GM11168 (cell line): ENCODE measurements around the gene RGS6.

Experiments
- in situ Hi-C: fragments of 300-500 bp; cut with MboI; formaldehyde crosslinking; loops from one replicate; pipeline ENCODE4 v1.12.0; 2022; ENCODE audit warnings: low sequenced_read_pairs; ENCODE audit not compliant: unreplicated experiment

Gene RGS6

DNA sequence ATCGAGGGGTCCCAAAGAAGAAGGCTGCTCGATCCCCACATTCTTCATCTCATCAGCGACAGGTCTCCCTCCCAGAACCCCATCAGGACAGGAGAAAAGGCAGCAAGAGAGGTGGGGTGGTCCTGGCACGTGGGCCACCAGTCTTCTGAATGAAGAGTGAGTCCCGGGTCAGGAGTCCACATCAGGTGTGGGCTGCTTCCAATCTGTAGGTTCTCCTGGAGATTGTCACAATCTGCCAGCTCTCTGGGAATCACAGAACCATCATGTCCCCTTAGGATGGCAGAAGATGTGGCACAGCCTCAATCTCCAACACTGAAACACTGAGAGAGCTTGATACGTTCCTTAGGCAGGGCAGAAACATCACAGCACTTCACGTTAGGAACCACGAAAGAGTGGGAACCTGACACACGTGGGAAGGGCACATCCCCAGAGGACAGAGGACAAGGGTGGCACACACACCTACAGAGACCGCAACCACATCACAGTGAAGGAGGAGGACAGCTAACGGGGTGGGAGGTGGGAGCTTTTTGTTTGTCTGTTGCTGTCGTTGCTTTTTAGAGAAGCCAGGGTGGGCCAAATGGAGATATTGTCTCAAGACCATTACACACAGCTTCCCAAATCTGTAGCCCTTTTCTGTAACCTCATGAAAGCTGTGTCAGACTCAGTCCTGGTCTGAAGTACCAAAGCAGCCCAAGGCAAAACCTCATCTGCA, 677.1 kb downstream of the RGS6 start:
- in situ Hi-C loops, result no loop called here

DNA sequence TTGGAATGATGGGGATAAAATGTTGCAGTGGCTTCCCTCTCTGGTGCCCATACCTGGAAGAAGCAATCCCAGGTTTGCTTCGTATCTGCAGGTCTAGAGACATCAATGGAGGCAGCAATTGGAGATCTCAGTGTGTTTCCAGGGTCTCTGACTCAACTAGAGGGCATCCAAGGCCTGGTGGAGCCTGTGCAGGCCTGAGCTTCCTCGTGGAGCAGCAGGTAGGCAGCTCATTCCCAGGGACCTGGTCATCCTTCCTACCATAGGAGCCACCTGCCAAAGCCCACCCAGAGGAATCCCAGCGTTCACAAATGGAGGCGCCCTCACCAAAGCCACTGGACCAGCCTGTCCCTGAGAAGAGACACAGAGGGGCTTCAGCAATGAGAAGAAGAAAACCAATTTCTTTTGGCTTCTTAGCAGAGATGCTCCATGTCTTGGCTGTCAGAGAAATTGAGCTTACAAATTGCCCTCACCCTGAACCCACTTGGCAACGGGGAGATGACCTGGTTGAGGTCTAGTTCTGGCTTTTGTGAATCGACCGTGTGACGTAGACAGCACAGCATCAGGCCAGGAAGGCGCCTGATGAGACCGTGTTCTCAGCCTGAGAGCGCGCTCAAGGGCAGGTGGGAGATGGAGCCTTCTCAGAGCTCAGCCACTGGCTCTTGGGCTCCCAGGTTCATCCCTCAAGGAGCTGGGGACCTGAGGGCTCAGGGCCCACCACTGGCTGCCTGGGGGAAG, 678.0 kb downstream of the RGS6 start:
- in situ Hi-C loops, result no loop called here

DNA sequence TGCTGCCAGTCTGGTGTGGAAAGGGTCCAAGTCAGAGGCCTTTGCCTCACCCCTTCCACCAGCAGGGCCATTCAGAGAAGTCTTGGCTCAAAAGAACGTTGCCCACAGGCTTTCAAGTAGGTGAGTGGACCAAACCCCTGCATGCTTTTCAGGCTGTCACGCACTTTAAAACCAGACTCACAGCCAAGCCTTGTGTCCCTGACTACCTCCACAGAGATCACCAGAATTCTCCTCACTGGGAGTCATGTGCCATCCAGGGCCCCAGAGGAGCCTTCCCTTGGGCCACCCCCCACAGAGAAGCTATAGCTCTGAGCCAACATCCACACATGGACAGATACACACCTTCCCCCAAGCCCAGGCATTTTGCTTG, 678.6 kb downstream of the RGS6 start:
- in situ Hi-C loops, result no loop called here

GRCh38 chr14:72611506-72611905, 679.3 kb downstream of the RGS6 start:
- in situ Hi-C loops, result no loop called here

GRCh38 chr14:72612041-72612440, 679.8 kb downstream of the RGS6 start:
- in situ Hi-C loops, result no loop called here

- in situ Hi-C loops, result no loop called here
Observed at GRCh38 chr14:72613231-72613974, 681.2 kb downstream of the RGS6 start.

DNA sequence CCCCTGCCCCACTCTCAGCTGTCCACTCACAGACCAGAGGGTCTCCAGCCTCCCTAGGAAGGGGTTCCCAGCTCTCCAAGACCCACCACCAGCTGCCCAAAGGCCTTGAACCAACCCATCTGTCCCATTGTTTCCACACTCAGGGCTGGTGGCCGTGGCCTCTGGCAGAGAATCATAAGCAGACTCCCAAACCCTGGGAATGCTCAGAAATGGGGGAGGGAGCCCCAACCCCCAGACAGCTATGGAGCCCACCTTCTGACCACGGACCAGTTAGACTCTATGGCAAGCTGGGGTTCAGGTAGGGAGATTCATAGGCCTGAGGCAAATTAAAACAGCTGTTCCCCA, 681.7 kb downstream of the RGS6 start:
- in situ Hi-C loops, result no loop called here

DNA sequence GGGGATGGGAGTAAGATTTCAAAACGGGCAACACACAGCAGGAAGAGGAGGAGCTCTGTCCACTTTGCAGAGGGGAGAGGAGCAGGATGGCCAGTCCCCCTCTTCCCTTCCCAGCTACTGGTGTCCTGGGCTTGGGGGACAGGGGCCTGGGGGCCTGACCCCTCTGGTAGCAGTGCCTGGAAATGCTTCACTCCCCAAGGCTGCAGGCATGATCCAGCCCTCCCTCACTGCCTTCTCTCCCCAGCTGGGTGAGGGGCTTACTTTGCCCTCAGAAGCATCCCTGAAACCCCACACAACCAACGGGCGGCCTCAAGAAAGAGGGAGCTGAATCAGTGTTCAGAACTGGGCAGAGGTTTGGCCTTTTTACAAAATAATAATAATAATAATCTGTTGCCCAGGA, 682.1 kb downstream of the RGS6 start:
- in situ Hi-C loops, result no loop called here

DNA sequence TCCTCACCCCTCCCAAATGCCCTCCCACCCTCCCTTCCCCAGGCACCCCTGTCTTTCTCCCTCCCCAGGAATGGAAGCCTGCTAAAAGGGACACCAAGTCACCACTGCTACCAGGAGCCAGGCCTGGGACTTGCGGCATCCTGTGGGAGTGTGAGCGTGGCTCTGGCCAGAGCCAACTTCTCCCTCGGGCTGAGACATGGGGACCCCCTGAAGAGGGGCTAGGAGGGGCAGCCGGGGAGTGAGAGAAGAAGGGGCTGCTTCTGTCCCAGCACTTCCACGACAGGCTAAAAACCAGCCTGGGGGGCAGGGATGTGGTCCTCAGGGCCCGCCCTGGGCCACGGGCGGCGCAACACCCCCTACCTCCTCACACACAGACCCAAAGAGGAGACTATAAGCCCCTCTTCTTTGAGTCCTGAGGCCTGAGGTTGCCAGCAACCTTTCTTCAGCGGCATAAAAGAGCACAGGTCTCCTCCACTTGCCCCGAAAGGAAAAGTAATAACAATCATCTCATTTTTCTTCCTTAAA, 682.7 kb downstream of the RGS6 start:
- in situ Hi-C loops, result no loop called here

- in situ Hi-C loops, result no loop called here
Observed at GRCh38 chr14:72615451-72616121, 683.4 kb downstream of the RGS6 start.
